T-helper 1 cell treated with Interleukin-12 subunit alpha and Interleukin-12 subunit beta and Interleukin-4 antibody, amounts not matched to agents 30 μg/mL and 1 μg/mL, for 36 hours (primary cell): Measurements from ENCODE around the gene G3BP1.
"Not testable (repeated sequence)": the region's sequence is repeated elsewhere in the genome, so short reads cannot be mapped to it uniquely, and the experiment has no call there.

Experiments used
- H3K27ac Mint-ChIP-seq: one replicate; pipeline ENCODE4 v1.8.0; 2021; ENCODE audit warnings: mild to moderate bottlenecking, mixed read lengths
- H3K27me3 Mint-ChIP-seq: one replicate; pipeline ENCODE4 v1.8.0; 2021; ENCODE audit warnings: low read depth, mixed read lengths
- H3K36me3 Mint-ChIP-seq: one replicate; pipeline ENCODE4 v1.8.0; 2021; ENCODE audit warnings: low read depth, mixed read lengths
- H3K4me1 Mint-ChIP-seq: one replicate; pipeline ENCODE4 v1.8.0; 2021; ENCODE audit warnings: low read depth, mixed read lengths
- H3K4me3 Mint-ChIP-seq: one replicate; pipeline ENCODE4 v1.8.0; 2021; ENCODE audit warnings: mild to moderate bottlenecking, moderate library complexity, mixed read lengths
- H3K9me3 Mint-ChIP-seq: one replicate; pipeline ENCODE4 v1.8.0; 2021; ENCODE audit warnings: mixed read lengths

The G3BP1 gene

GRCh38 chr5:151771259-151772028 is at the start of gene G3BP1:
Gene G3BP1, plus strand, starts transcription at chr5:151771954. Its CDS starts 14,667 bp downstream, at chr5:151786621.
- H3K27ac Mint-ChIP-seq, result peak within 1 kb of the TSS; percentile 68
- no peaks in the 10 kb centered on the region for H3K27me3 Mint-ChIP-seq
- H3K4me1 Mint-ChIP-seq, result peaks cover 36% of the 10 kb centered on the region
- peaks cover 16% of the 10 kb centered on the region for H3K36me3 Mint-ChIP-seq
- no peak within 1 kb of the TSS for H3K4me3 Mint-ChIP-seq
- no peaks in the 10 kb centered on the region for H3K9me3 Mint-ChIP-seq

GRCh38 chr5:151722546-151722945 is 49.2 kb upstream of the G3BP1 start:
- Mint-ChIP-seq H3K4me3 (no peak overlapping the region), H3K27me3 (no peaks in the 10 kb centered on the region), H3K27ac (no peak overlapping the region), H3K9me3 (no peaks in the 10 kb centered on the region), H3K36me3 (no peaks in the 10 kb centered on the region), H3K4me1 (peaks cover 15% of the 10 kb centered on the region)

- Mint-ChIP-seq H3K4me3 (no peak overlapping the region), H3K9me3 (peaks cover 2% of the 10 kb centered on the region), H3K27me3 (no peaks in the 10 kb centered on the region), H3K27ac (no peak overlapping the region), H3K36me3 (peaks cover 8% of the 10 kb centered on the region), H3K4me1 (peaks cover 17% of the 10 kb centered on the region)
Observed at GRCh38 chr5:151724360-151724759, 47.4 kb upstream of the G3BP1 start.

GRCh38 chr5:151729597-151729996 is 42.2 kb upstream of the G3BP1 start:
- H3K27ac Mint-ChIP-seq, H3K9me3 Mint-ChIP-seq, H3K27me3 Mint-ChIP-seq, H3K4me3 Mint-ChIP-seq, H3K4me1 Mint-ChIP-seq: not testable (repeated sequence)
- H3K36me3 Mint-ChIP-seq, result peaks cover 20% of the 10 kb centered on the region

- Mint-ChIP-seq H3K9me3 (peaks cover 3% of the 10 kb centered on the region), H3K27ac (no peak overlapping the region), H3K36me3 (peaks cover 20% of the 10 kb centered on the region), H3K4me3 (no peak overlapping the region), H3K4me1 (peaks cover 7% of the 10 kb centered on the region), H3K27me3 (no peaks in the 10 kb centered on the region)
Observed at GRCh38 chr5:151730381-151730780, 41.4 kb upstream of the G3BP1 start.

- Mint-ChIP-seq H3K4me1 (peaks cover 7% of the 10 kb centered on the region), H3K27me3 (no peaks in the 10 kb centered on the region), H3K36me3 (peaks cover 15% of the 10 kb centered on the region), H3K9me3 (peaks cover 3% of the 10 kb centered on the region), H3K4me3 (no peak overlapping the region), H3K27ac (no peak overlapping the region)
Observed at GRCh38 chr5:151733358-151734063, 38.2 kb upstream of the G3BP1 start.

GRCh38 chr5:151734064-151734408 is 37.7 kb upstream of the G3BP1 start:
- peaks cover 7% of the 10 kb centered on the region for H3K4me1 Mint-ChIP-seq

GRCh38 chr5:151735646-151736045 is 36.1 kb upstream of the G3BP1 start:
- no peaks in the 10 kb centered on the region for H3K9me3 Mint-ChIP-seq
- H3K36me3 Mint-ChIP-seq, result peaks cover 10% of the 10 kb centered on the region
- no peaks in the 10 kb centered on the region for H3K27me3 Mint-ChIP-seq
- peaks cover 7% of the 10 kb centered on the region for H3K4me1 Mint-ChIP-seq
- no peak overlapping the region for H3K4me3 Mint-ChIP-seq
- no peak overlapping the region for H3K27ac Mint-ChIP-seq

More at GRCh38 chr5:151734064-151734408, 37.7 kb upstream of the G3BP1 start:
- Mint-ChIP-seq H3K4me3 (no peak overlapping the region), H3K36me3 (peaks cover 15% of the 10 kb centered on the region), H3K27me3 (no peaks in the 10 kb centered on the region), H3K9me3 (peaks cover 3% of the 10 kb centered on the region), H3K27ac (no peak overlapping the region)

- Mint-ChIP-seq H3K4me3 (no peak overlapping the region), H3K36me3 (peaks cover 14% of the 10 kb centered on the region), H3K4me1 (peaks cover 10% of the 10 kb centered on the region), H3K27ac (no peak overlapping the region), H3K9me3 (no peaks in the 10 kb centered on the region), H3K27me3 (no peaks in the 10 kb centered on the region)
Observed at GRCh38 chr5:151737431-151737830, 34.3 kb upstream of the G3BP1 start.

GRCh38 chr5:151738125-151738848 is 33.5 kb upstream of the G3BP1 start:
- Mint-ChIP-seq H3K4me3 (no peak overlapping the region), H3K36me3 (peaks cover 17% of the 10 kb centered on the region), H3K4me1 (peaks cover 17% of the 10 kb centered on the region), H3K27ac (no peak overlapping the region), H3K27me3 (no peaks in the 10 kb centered on the region), H3K9me3 (no peaks in the 10 kb centered on the region)

GRCh38 chr5:151739395-151739794 is 32.4 kb upstream of the G3BP1 start:
- H3K27ac Mint-ChIP-seq, result no peak overlapping the region
- no peaks in the 10 kb centered on the region for H3K9me3 Mint-ChIP-seq
- no peak overlapping the region for H3K4me3 Mint-ChIP-seq
- no peaks in the 10 kb centered on the region for H3K27me3 Mint-ChIP-seq
- peaks cover 22% of the 10 kb centered on the region for H3K36me3 Mint-ChIP-seq
- H3K4me1 Mint-ChIP-seq, result peaks cover 23% of the 10 kb centered on the region

- no peaks in the 10 kb centered on the region for H3K9me3 Mint-ChIP-seq
- no peaks in the 10 kb centered on the region for H3K27me3 Mint-ChIP-seq
- H3K36me3 Mint-ChIP-seq, result peaks cover 27% of the 10 kb centered on the region
- no peak overlapping the region for H3K27ac Mint-ChIP-seq
- peaks cover 28% of the 10 kb centered on the region for H3K4me1 Mint-ChIP-seq
- H3K4me3 Mint-ChIP-seq, result no peak overlapping the region
Observed at GRCh38 chr5:151739939-151740335, 31.8 kb upstream of the G3BP1 start.

- Mint-ChIP-seq H3K27ac (peak overlapping the region; percentile 55), H3K4me3 (no peak overlapping the region)
Observed at GRCh38 chr5:151740336-151740942, 31.3 kb upstream of the G3BP1 start.

GRCh38 chr5:151740958-151741373 is 30.8 kb upstream of the G3BP1 start:
- no peak overlapping the region for H3K27ac Mint-ChIP-seq
- H3K27me3 Mint-ChIP-seq, result no peaks in the 10 kb centered on the region
- H3K4me1 Mint-ChIP-seq, result peaks cover 39% of the 10 kb centered on the region
- no peak overlapping the region for H3K4me3 Mint-ChIP-seq
- H3K9me3 Mint-ChIP-seq, result no peaks in the 10 kb centered on the region
- peaks cover 32% of the 10 kb centered on the region for H3K36me3 Mint-ChIP-seq

More at GRCh38 chr5:151740336-151740942, 31.3 kb upstream of the G3BP1 start:
- H3K36me3 Mint-ChIP-seq, result peaks cover 31% of the 10 kb centered on the region
- no peaks in the 10 kb centered on the region for H3K9me3 Mint-ChIP-seq
- H3K27me3 Mint-ChIP-seq, result no peaks in the 10 kb centered on the region
- H3K4me1 Mint-ChIP-seq, result peaks cover 33% of the 10 kb centered on the region
